ENCODE results near the gene PPIL1.
"Not testable (repeated sequence)": the region's sequence is repeated elsewhere in the genome, so short reads cannot be mapped to it uniquely, and the experiment has no call there.

Gene PPIL1

DNA sequence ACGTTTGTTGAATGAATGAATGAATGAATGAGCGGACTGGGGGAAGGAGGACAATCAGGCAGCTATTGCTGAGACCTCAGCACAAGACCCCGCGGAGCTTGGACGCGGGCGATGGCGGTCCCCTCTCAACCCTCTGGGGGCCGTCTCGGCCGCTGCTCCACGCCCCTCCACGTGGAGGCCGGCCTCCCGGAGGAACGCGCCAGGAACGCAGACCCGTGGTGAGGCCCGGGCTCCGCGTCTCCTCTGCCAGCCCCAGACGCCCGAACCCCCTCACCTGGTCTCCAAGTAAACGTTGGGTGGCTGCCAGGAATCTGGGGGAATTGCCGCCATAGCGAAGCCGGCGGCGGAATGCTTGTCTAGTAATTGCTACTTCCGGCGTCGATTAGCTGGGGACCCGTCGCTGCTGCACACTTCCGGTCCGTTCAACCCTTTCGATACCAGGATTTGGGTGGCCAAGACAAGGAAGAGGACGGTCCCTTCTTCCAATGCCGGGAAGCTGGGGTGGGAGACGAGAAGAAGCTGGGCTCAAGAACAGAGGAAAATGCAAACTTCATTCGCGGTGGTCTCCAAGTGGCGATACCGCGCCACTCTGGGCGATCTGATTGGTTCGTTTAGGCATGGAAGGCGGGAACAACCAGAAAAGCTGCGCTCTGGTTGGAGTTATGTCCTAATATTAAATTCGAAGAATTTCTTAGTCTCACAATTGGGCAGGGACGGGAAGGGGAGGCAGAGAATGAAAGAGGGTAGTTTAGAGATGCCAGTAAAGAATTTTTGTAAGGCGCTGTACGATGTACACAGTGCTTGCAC is at the start of gene PPIL1:
Gene PPIL1, minus strand, starts transcription at position 361 of the 807 bp plus-strand sequence. Its CDS starts 31 bp downstream, at position 330.
- peak; percentile 89 for DNase-seq (ENCODE audit: low spot score)

DNA sequence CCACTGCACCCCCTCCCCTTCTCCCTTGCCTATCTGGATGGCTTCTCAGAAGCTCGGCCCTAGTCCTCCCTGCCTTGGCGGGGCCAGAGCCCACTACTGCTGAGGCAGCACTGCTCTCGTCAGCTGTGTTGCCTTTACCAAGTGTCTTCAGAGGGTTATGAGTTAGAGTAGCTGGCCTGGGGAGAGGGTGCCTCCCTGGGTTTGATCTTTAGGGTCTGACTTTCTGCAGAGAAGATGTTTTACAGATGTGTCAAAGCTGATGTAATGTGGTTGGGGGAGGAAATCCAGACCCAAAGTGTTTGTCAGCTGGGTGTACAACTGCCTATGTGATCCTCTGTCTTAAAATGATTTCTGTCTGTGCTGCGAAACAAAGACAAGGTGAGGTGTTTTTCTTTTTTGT is 49.5 kb upstream of the PPIL1 start:
- DNase-seq (ENCODE audit: low spot score): no peak

DNA sequence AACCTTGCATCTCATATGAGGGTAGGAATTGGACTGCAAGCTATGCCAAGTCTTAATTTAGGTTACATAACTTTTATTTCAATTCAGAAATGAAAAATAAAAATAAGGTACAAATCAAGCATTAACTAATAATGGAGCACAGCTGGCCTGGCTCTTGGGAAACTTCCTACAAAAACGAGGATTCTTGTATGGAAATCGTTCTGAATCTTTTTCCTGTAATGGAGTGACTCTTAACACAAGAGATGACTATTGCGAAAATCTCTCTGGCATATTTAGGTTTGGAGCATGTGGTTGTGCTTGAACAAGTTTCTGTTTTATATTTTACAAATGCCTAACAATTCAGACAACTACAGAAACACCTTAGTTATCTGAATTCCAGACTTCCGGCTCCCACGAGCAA is 45.9 kb upstream of the PPIL1 start:
- no peak for DNase-seq (ENCODE audit: low spot score)

DNA sequence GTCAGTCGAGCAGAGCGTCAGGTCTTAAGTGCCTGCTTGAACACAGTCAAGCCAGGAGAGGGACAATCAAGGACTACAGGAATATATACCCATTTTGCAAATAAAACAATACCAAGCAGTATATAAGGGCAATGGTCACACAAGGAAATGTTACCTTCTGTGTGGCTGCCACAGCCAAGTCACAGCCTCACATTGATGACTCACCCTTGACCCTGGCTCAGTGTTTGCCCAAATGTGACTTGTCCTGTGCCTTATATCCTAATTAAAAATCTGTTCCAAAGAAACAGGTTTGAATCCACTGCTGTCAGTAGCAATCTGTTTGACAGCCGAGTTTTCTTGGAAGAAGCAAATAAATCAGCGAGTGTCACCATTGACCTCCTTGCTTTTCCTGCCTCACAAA is 45.4 kb upstream of the PPIL1 start:
- no peak for DNase-seq (ENCODE audit: low spot score)

DNA sequence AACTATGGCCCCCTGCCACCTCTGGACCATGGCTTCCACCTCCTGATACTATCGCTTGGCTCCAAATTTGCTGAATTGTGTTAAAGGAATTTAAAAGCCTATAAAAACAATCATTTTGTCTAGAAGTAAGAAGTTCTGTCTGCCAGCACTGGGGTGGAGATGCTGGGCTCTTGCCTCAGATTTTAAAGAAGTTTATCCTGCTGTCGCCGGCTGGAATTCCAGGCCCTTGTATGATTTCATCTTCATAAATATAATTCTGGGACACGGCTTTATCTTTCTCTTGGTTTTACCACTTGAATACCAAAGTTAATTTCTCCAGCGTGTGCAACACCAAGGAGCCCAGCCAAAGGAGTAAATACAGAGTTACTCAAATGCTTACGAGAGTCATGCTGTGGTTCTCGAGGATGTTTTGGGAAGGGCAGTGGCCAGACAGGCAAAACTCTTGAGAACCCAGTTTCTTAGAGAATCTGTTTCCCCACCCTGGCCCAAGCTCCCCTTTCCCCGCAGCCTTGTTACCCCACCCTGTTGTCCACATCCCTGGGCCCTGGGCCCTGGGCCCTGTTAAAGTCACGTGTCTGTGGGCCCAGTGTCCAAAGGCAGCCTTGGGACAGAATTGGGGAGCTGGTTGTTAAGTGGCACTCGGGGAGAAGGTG is 43.1 kb upstream of the PPIL1 start:
- no peak for DNase-seq (ENCODE audit: low spot score)

DNA sequence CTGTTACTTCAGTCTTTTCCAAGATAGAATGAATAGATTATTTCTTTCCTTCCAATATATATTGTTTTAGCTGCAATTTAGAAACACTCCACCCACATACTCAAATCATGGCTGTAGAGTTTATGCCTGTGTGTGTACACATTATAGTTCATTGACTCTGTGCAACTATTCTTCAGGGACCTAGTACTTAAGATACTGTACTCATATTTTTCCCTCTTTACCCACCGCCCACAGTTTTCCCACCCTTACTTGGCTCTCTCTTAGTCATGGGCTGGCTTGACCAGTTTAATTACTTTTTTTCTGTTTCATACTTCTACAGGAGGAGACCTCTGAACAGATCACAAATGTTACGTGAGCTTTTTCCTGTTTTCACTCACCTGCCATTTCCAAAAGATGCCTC is 41.5 kb upstream of the PPIL1 start:
- no peak for DNase-seq (ENCODE audit: low spot score)

DNA sequence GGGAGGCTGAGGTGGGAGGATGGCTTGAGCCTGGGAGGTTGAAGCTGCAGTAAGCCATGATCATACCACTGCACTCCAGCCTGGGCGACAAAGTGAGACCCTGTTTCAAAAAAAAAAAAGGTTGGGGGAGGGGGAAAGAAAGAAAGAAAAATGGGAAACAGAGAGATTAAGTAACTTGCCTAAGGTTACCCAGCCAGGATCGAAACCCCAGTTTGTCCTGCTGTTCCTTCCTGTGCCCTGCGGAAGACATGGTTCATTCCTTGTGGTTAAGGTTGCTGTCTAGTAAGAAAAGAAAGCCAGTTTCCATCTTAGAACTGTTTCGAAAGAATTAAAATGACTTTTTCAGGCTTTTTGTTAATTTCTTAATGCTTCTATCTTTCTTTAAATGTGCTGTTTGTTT is 41.0 kb upstream of the PPIL1 start:
- DNase-seq (ENCODE audit: low spot score): no peak

DNA sequence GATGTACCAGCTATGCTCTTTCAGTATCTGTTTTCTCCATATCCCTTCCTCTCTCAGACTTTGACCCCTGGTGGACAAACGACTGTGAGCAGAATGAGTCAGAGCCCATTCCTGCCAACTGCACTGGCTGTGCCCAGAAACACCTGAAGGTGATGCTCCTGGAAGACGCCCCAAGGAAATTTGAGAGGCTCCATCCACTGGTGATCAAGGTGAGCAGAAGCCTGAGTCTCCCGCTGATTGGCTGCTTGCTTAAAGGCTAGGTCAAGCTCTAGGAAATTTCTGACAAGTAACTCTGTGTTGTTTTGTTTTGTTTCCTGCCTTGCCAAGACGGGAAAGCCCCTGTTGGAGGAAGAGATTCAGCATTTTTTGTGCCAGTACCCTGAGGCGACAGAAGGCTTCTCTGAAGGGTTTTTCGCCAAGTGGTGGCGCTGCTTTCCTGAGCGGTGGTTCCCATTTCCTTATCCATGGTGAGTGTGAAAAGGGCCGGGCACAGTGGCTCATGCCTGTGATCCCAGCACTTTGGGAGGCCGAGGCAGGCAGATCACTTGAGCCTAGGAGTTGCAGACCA is 39.7 kb upstream of the PPIL1 start:
- DNase-seq (ENCODE audit: low spot score): peak; percentile 66

DNA sequence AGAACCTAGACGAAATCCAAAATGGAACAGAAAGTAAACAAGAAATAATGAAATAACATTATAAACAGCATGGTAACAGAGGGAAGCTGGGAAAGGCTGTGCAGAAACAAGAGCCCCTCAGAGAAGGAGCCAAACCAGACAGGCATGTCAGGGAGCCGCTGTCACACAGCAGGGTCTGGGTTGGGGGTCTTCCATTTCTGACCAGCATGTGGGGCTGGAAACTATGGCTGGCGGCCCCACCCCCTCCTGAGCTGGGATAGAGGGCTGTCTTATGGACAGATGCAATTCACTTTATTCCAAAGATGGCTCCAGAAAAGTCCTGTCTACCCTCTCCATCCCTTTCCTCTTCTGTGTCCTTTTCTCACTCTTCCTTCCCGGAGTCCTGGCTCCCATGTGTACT is 38.5 kb upstream of the PPIL1 start:
- DNase-seq (ENCODE audit: low spot score): no peak

DNA sequence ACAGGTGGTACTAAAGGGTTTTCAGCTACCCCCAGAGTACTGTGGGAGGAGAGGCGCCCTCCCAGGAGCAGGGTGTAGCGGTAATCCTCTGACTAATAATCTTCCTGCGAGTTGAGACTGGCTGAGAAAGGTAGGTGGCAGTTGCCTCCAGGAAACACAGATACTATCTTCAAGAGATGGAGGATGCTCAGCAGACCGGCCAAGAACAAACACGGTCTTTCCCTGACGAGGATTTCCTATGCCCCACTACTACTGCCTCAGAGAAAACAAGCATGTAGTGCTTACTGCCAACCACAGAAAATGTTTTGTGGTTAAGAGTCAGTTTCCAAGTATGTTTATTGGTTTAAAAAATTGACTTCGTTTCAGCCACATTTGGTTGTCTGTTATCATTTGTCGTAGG is 38.0 kb upstream of the PPIL1 start:
- peak; percentile 89 for DNase-seq (ENCODE audit: low spot score)

DNA sequence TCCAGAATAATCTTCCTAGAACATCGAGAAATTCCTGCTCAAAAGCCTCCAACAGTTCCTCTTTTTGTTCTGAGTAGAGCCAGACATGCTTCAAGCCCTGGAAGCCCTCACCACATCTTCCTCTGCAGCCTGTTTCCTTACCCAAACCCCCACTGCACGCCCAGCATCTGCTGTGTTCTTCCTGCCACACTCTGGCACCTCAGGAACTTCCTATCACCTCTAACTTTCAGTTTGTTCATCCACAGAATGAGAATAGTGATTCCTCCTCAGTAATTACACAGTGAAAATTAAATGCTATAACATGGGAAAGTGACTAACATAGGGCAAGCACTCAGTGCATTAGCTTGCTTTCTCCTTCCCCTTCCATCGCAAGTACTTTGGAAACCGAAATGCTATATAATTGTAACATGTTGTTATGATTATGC is 37.4 kb upstream of the PPIL1 start:
- peak; percentile 37 for DNase-seq (ENCODE audit: low spot score)

DNA sequence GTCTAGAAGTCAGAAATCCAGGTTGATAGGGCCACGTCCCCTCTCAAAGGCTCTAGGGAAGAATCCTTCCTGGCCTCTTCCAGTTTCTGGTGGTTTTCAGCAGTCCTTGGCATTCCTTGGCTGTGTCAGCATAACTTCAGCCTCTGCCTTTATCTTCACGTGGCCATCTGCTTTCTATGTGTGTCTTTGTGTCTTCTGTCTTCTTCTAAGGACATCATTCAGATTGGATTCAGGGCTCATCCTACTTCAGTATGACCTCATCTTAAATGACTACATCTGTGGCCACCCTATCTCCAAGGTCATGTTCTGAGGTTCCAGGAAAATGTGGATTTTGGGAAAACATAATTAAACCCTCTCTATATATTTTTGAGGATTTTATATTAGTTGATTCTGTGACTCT is 34.1 kb upstream of the PPIL1 start:
- no peak for DNase-seq (ENCODE audit: low spot score)

DNA sequence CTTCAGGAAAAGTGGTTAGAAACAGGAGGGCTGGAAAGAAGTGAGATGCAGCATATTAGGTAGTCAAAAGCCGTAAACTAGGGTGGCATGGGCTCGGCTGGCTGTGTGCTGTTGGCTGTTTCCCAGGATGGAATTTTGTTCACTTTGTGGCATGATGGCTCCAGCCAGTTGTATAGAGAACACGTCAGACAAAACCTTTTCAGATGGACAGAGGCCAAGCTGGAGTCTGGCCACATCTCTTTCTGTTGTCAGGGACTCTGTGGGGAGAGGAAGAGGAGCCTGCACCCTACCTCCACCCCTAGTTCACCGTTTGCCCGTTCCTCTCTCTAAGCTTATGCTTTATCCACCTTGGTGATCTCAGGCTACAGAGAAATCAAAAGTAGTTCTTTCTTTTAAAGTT is 33.2 kb upstream of the PPIL1 start:
- no peak for DNase-seq (ENCODE audit: low spot score)

DNA sequence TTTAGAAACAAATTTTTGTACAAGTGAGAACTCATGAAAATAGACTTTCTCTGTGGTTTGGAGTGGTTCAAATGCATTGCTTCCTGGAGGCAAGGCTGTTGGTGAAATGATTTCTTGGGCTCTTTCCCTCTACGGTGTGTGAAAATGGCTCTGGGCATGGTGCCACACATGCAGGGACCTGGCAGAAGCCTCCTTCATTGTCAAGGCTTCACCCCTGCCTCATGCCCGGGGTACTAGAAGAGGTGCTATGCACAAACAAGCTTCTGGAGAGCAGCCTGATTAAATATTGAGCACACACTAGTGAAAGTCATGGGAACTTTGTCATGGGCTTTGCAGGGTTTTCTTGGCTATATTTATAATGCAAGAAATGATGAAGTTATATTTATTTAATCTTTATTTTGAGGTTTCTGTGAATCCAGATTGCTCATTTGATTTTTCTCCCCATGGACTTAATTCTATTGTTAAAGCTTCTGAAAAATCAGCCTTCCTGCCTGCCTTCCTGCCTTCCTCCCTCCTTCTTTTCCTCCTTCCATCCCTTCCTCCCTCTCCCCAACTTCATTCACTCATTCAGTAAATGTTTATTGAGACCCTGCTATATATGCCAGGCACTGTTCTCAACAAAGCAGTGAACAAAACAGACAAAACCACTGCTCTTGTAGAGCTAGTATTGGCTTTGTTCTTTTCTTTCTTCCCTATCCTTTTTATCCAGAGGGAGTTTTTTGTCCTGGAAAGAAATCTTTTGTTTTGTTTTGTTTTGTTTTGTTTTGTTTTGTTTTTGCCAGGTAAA is 32.1 kb upstream of the PPIL1 start:
- DNase-seq (ENCODE audit: low spot score): no peak

DNA sequence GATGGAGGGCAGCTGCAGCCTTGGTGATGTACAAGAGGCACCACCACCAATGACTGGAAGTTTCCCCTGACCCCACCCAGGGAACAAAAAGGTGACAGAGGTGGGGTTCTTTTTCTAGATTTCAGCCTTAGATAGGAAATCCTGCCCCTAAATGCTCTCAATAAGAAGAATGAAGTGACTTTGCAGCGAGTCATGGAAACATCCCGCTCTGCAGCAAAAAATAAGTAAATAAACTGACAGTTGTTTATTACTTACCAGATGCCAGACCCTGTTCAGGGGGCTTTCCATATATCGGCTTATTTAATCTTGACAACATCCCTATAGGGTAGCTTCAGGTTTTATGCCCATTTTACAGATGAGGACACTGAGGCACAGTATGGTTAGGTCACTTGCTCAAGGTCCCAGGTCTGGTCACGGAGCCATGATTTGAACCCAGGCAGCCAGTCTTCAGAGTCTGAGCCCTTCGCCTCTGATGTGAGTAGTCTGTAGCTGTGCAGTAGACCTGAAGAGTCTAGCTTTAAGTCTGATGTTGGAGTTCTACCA is 30.3 kb upstream of the PPIL1 start:
- no peak for DNase-seq (ENCODE audit: low spot score)

DNA sequence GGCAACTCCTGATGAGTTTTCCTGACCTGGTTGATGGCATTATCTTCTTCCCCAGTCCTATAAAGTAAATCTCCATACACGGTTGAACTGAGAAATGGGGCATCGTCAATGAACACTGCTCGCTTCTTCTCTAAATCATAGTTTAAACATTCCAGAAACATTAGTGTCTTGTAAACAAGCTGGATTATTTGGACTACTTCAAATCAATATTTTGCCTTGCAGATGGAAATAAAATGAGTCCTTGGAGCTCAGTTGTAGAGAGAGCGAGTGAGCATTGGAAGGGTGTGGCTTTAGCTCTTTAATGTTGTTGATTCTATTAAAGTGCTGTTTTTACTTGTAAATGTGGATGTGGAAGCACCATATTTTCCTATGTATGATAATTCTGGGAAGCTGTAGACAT is 29.5 kb upstream of the PPIL1 start:
- no peak for DNase-seq (ENCODE audit: low spot score)

DNA sequence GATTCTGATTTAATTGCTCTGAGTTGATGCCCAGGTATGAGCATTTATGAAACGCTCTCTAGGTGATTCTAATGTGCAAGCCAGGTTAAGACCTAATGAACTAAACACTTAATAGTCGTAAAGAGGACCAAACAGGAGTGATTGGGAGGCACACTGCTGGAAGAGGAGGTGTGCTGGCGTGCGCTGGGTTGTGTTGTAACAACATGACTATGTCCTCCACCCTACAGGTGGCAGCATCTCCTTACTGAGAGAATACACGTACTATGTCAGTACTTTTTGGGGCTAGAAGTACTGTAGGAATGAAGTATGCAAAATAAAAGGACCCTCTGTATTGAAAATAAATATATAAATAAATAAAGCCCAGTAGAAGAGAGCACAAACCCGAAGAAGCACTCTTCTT is 23.0 kb upstream of the PPIL1 start:
- DNase-seq (ENCODE audit: low spot score): peak; percentile 42

DNA sequence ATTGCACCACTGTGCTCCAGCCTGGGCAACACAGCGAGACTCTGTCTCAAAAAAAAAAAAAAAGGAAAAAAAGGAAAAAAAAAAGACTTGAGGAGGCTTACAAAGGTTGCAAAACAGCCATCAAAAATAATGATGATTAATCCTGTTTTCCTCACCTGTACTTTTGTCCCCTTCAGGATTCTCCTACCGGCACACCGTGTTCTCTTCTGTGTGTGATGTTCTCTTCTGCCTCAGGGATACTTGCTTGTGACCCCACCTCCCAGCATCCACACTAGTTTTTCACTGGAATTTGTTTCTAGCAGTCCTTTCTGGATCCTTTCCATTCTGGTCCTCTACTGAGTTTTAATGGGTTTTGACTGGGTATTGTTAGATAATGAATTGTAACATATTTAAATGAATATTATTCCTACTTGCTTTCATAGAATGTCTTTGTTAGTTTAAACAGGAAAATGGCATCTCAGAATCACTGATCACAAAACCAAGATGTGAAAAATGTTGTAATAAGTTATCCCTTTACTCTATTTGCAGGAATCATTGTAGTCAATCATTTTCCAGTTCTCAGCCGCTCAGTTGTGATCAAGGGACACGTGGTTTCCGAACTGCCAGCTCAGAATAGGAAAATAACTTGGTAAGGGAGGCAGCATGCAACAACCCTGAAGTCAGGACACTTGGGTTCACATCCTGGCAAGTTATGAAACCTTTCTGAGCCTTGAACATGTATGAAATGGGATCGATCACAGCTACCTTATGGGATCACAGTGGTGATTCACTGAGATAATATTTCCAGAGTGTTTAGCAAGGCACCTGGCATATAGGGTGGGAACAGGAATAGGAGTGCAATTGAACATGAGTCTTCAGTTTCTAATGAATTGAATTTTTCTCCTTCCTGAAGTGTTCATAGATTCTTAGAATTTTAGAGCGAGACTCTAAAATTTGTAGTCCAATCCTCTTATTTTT is 19.7 kb upstream of the PPIL1 start:
- DNase-seq (ENCODE audit: low spot score): no peak

DNA sequence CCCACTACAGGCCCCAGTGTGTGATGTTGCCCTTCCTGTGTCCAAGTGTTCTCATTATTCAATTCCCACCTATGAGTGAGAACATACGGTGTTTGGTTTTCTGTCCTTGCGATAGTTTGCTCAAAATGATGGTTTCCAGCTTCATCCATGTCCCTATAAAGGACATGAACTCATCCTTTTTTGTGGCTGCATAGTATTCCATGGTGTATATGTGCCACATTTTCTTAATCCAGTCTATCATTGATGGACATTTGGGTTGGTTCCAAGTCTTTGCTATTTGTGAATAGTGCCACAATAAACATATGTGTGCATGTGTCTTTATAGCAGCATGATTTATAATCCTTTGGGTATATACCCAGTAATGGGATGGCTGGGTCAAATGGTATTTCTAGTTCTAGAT is 16.6 kb upstream of the PPIL1 start:
- not testable (repeated sequence) for DNase-seq (ENCODE audit: low spot score)

DNA sequence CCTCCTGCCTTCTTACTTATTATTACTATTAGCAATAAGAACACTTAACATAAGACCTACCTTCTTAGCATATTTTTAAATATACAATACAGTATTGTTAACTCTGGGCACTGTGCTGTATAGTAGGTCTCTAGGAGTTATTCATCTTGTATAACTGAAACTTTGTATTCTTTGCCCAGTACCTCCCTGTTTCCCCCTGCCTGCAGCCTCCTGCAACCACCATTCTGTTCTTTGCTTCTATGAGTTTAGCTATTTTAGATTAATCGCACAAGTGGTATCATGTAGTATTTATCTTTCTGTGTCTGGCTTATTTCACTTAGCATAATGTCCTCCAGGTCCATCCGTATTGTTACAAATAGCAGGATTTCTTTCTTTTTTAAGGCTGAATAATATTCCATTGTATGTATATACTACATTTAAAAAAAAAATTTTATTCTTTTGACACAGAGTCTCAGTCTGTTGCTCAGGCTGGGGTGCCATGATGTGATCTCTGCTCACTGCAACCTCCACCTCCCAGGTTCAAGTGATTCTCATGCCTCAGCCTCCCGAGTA is 15.6 kb upstream of the PPIL1 start:
- no peak for DNase-seq (ENCODE audit: low spot score)
